ENCODE data around the gene UBL4A.

The UBL4A gene

GRCh38 chrX:154526901-154527675 is 40.7 kb upstream of the UBL4A start:
- no peaks in the 10 kb centered on the region for H3K79me2 ChIP-seq (ENCODE audit: insufficient read depth, low read length)
- H3K4me2 ChIP-seq (ENCODE audit: insufficient read depth, low read length), result no peak overlapping the region
- H4K20me1 ChIP-seq (ENCODE audit: insufficient read depth, low read length), result no peaks in the 10 kb centered on the region
- H2AFZ ChIP-seq (ENCODE audit: low read depth, low read length), result no peak overlapping the region
- H3K36me3 ChIP-seq (ENCODE audit: insufficient read depth, low read length), result peaks cover 1% of the 10 kb centered on the region; the same call in 1 of the 2 replicates
- no peaks in the 10 kb centered on the region for H3K27me3 ChIP-seq (ENCODE audit: insufficient read depth, low read length, poor library complexity)
- no peaks in the 10 kb centered on the region for H3K9me3 ChIP-seq (ENCODE audit: insufficient read depth, low read length, severe bottlenecking)
- H3K4me1 ChIP-seq (ENCODE audit: insufficient read depth, low read length), result no peaks in the 10 kb centered on the region
- H3K9ac ChIP-seq (ENCODE audit: low read depth, low read length), result no peak overlapping the region
- TF ChIP-seq EZH2 (IDR thresholded peaks at IDR 0.05; ENCODE audit: borderline replicate concordance, low read depth, low read length, severe bottlenecking) (no peak), CTCF (IDR thresholded peaks at IDR 0.05; ENCODE audit: borderline replicate concordance, extremely low read depth, low read length, poor library complexity, severe bottlenecking) (peak; percentile 36)
- DNase-seq (peak; percentile 52), ATAC-seq (ENCODE audit: insufficient read depth, low read depth) (peak; percentile 71)
- no peak overlapping the region for H3K4me3 ChIP-seq (ENCODE audit: low read depth in 1 of 2, low read length in 2 of 2)
- H3K27ac ChIP-seq (ENCODE audit: low read length), result no peak overlapping the region

DNA sequence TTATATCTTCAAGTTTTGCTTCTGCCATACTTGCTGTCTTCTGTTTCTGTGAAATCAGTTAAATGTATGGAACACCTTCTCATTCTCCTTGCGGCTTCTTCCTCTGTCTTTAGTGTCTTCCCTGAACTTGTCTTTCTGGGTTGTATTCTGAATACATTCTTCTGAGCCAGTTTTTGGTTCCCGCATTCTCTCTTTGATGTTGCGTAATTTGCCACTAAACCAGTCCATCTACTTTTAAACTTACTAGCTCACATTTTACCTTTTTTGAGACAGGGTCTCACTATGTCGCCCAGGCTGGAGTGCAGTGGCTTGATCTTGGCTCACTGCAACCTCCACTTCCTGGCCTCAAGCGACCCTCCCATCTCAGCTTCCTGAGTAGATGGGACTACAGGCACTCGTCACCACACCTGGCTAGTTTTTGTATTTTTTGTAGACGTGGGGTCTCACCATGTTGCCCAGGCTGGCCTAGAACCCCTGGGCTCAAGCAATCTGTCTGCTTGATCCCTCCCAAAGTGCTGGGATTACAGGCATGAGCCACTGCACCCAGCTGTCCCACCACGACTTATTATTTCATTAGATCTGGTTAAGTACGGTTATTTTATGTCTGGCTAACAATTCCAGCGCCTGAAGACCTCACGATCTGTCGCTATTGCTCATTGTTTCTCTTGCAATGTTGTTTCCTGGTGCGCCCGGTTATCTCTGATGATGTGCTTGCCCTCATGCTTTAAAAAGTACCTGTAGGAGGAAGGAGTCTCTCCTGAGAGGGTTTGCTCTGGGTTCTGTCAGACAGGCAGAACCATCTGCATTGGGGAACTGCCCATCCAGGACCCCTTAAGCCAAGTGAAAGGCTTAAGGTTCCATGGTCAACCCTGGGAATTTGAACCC is 39.4 kb upstream of the UBL4A start:
- H3K36me3 ChIP-seq (ENCODE audit: insufficient read depth, low read length), result no peaks in the 10 kb centered on the region
- no peaks in the 10 kb centered on the region for H3K9me3 ChIP-seq (ENCODE audit: insufficient read depth, low read length, severe bottlenecking)
- ATAC-seq (ENCODE audit: insufficient read depth, low read depth) (no peak), DNase-seq (no peak)
- no peak overlapping the region for H3K4me2 ChIP-seq (ENCODE audit: insufficient read depth, low read length)
- H2AFZ ChIP-seq (ENCODE audit: low read depth, low read length), result no peak overlapping the region
- no peaks in the 10 kb centered on the region for H3K79me2 ChIP-seq (ENCODE audit: insufficient read depth, low read length)
- no peaks in the 10 kb centered on the region for H3K4me1 ChIP-seq (ENCODE audit: insufficient read depth, low read length)
- H4K20me1 ChIP-seq (ENCODE audit: insufficient read depth, low read length), result no peaks in the 10 kb centered on the region
- TF ChIP-seq CTCF (IDR thresholded peaks at IDR 0.05; ENCODE audit: borderline replicate concordance, extremely low read depth, low read length, poor library complexity, severe bottlenecking) (no peak), EZH2 (IDR thresholded peaks at IDR 0.05; ENCODE audit: borderline replicate concordance, low read depth, low read length, severe bottlenecking) (no peak)
- no peak overlapping the region for H3K9ac ChIP-seq (ENCODE audit: low read depth, low read length)
- H3K4me3 ChIP-seq (ENCODE audit: low read depth in 1 of 2, low read length in 2 of 2), result no peak overlapping the region
- H3K27ac ChIP-seq (ENCODE audit: low read length), result no peak overlapping the region
- no peaks in the 10 kb centered on the region for H3K27me3 ChIP-seq (ENCODE audit: insufficient read depth, low read length, poor library complexity)

- DNase-seq, result no peak
- H3K27me3 ChIP-seq (ENCODE audit: insufficient read depth, low read length, poor library complexity), result no peaks in the 10 kb centered on the region
- ATAC-seq (ENCODE audit: insufficient read depth, low read depth), result no peak
- TF ChIP-seq EZH2 (IDR thresholded peaks at IDR 0.05; ENCODE audit: borderline replicate concordance, low read depth, low read length, severe bottlenecking) (no peak), CTCF (IDR thresholded peaks at IDR 0.05; ENCODE audit: borderline replicate concordance, extremely low read depth, low read length, poor library complexity, severe bottlenecking) (no peak)
- no peak overlapping the region for H3K4me2 ChIP-seq (ENCODE audit: insufficient read depth, low read length)
- H3K9ac ChIP-seq (ENCODE audit: low read depth, low read length), result no peak overlapping the region
- no peak overlapping the region for H2AFZ ChIP-seq (ENCODE audit: low read depth, low read length)
- H3K4me1 ChIP-seq (ENCODE audit: insufficient read depth, low read length), result peaks cover 19% of the 10 kb centered on the region
- H3K36me3 ChIP-seq (ENCODE audit: insufficient read depth, low read length), result no peaks in the 10 kb centered on the region
- no peaks in the 10 kb centered on the region for H4K20me1 ChIP-seq (ENCODE audit: insufficient read depth, low read length)
- H3K9me3 ChIP-seq (ENCODE audit: insufficient read depth, low read length, severe bottlenecking), result no peaks in the 10 kb centered on the region
- no peak overlapping the region for H3K27ac ChIP-seq (ENCODE audit: low read length)
- peaks cover 11% of the 10 kb centered on the region for H3K79me2 ChIP-seq (ENCODE audit: insufficient read depth, low read length)
- H3K4me3 ChIP-seq (ENCODE audit: low read depth in 1 of 2, low read length in 2 of 2), result no peak overlapping the region
These were observed 33.0 kb upstream of the UBL4A start for GRCh38 chrX:154519389-154519788.
